GM19193 (cell line): ENCODE data around the gene RGS3.

ENCODE experiments used
- POLR2A ChIP-seq: IDR thresholded peaks from 4 replicates; pipeline ENCODE4 v1.6.1; 2011; ENCODE audit not compliant: insufficient read depth, insufficient read length; ENCODE audit errors: extremely low read depth

Gene RGS3

GRCh38 chr9:113580041-113580953, 116.8 kb downstream of the RGS3 start:
- TF ChIP-seq POLR2A = peak; percentile 31

- no peak for TF ChIP-seq POLR2A
Measured at GRCh38 chr9:113580954-113581311, 117.4 kb downstream of the RGS3 start.

- TF ChIP-seq POLR2A = peak; percentile 19
Measured at GRCh38 chr9:113581865-113582697, 118.6 kb downstream of the RGS3 start.

- TF ChIP-seq POLR2A = no peak
Measured at GRCh38 chr9:113582698-113583200, 119.2 kb downstream of the RGS3 start.

GRCh38 chr9:113583511-113584427, 120.2 kb downstream of the RGS3 start:
- no peak for TF ChIP-seq POLR2A

GRCh38 chr9:113584428-113585084, 121.0 kb downstream of the RGS3 start:
- TF ChIP-seq POLR2A = no peak

- no peak for TF ChIP-seq POLR2A
Measured at GRCh38 chr9:113585085-113585442, 121.5 kb downstream of the RGS3 start.

GRCh38 chr9:113585555-113585954, 122.0 kb downstream of the RGS3 start:
- no peak for TF ChIP-seq POLR2A

- TF ChIP-seq POLR2A = no peak
Measured at GRCh38 chr9:113587471-113588031, 124.0 kb downstream of the RGS3 start.

GRCh38 chr9:113588242-113588810, 124.8 kb downstream of the RGS3 start:
- no peak for TF ChIP-seq POLR2A

- TF ChIP-seq POLR2A = no peak
Measured at GRCh38 chr9:113588936-113589335, 125.4 kb downstream of the RGS3 start.

GRCh38 chr9:113589407-113589806, 125.9 kb downstream of the RGS3 start:
- TF ChIP-seq POLR2A = peak; percentile 24

GRCh38 chr9:113589890-113590289, 126.4 kb downstream of the RGS3 start:
- TF ChIP-seq POLR2A = no peak
